Caco-2 (cell line): Measurements from ENCODE around the gene MORC2. TPM values are rescaled to one million over a fixed set of nuclear protein-coding genes. Genes with fewer than 3 reads are reported as not detected.

Experiments
- BruUV-seq: library from RNA; stranded (reverse); fragments of 400-500 nt; replicated peaks from 2 replicates; lab custom pipeline; 2021; lab: Mats Ljungman, UMichigan
- CTCF ChIA-PET: fragments of 300-600 bp; sonication (Branson Sonifier 250); formaldehyde crosslinking; loops from one replicate; lab custom pipeline; 2022; ENCODE audit warnings: antibody characterized with exemption; lab: Charles Lee
- POLR2A ChIA-PET: fragments of 300-600 bp; sonication (Branson Sonifier 250); formaldehyde crosslinking; loops from one replicate; lab custom pipeline; 2022; ENCODE audit warnings: antibody characterized with exemption; lab: Charles Lee
- DNase-seq, 2 experiments: peaks; one replicate each; pipeline versions ENCODE4 v3.0.0 to v3.0.0-alpha.2; 2020 to 2022
- H3K27me3 ChIP-seq: replicated peaks from 2 replicates; pipeline ENCODE4 v1.6.0; 2011; ENCODE audit warnings: low read length; ENCODE audit not compliant: control insufficient read depth, insufficient read depth
- H3K36me3 ChIP-seq: 2 replicates; pipeline ENCODE4 v1.5.1; 2011; ENCODE audit warnings: low read length; ENCODE audit not compliant: control insufficient read depth, insufficient read depth
- H3K4me1 ChIP-seq: fragments of 250-450 bp; sonication (Bioruptor Pico); 2 replicates; pipeline ENCODE4 v1.5.1; 2020; ENCODE audit warnings: mild to moderate bottlenecking
- H3K4me3 ChIP-seq: 2 replicates; pipeline ENCODE4 v1.5.1; 2011; ENCODE audit warnings: low read depth, mild to moderate bottlenecking, control low read depth, low read length
- H3K9me3 ChIP-seq: fragments of 250-450 bp; sonication (Bioruptor Pico); 2 replicates; pipeline ENCODE4 v1.5.1; 2020; ENCODE audit warnings: mild to moderate bottlenecking, moderate library complexity
- H3K27ac Mint-ChIP-seq: one replicate; pipeline ENCODE4 v1.8.0; 2022; ENCODE audit warnings: mixed read lengths; ENCODE audit not compliant: unreplicated experiment
- H3K27me3 Mint-ChIP-seq: one replicate; pipeline ENCODE4 v1.8.0; 2022; ENCODE audit warnings: mixed read lengths; ENCODE audit not compliant: insufficient read depth, unreplicated experiment
- H3K36me3 Mint-ChIP-seq: one replicate; pipeline ENCODE4 v1.8.0; 2022; ENCODE audit warnings: mild to moderate bottlenecking, mixed read lengths; ENCODE audit not compliant: insufficient read depth, unreplicated experiment
- H3K4me1 Mint-ChIP-seq: one replicate; pipeline ENCODE4 v1.8.0; 2022; ENCODE audit warnings: low read depth, mixed read lengths; ENCODE audit not compliant: unreplicated experiment
- H3K4me3 Mint-ChIP-seq: one replicate; pipeline ENCODE4 v1.8.0; 2022; ENCODE audit warnings: mild to moderate bottlenecking, moderate library complexity, mixed read lengths; ENCODE audit not compliant: unreplicated experiment
- H3K9me3 Mint-ChIP-seq: one replicate; pipeline ENCODE4 v1.8.0; 2022; ENCODE audit warnings: mixed read lengths; ENCODE audit not compliant: unreplicated experiment
- CTCF ChIP-seq, 2 experiments: fragments of 200-600 bp in 1 of 2; IDR thresholded peaks; 1 replicate in 1 of 2; 2 replicates in 1 of 2; pipeline versions ENCODE4 v1.5.1 to v1.8.0; 2011 to 2022; ENCODE audit warnings: antibody characterized with exemption in 1 of 2, control low read depth in 1 of 2, inconsistent platforms in 1 of 2, low read depth in 1 of 2, low read length in 1 of 2, mild to moderate bottlenecking in 1 of 2, moderate library complexity in 1 of 2; ENCODE audit not compliant: insufficient read depth in 1 of 2, severe bottlenecking in 1 of 2, unreplicated experiment in 1 of 2
- intact Hi-C: fragments of 100-400 bp; cut with micrococcal nuclease; formaldehyde crosslinking; loops from one replicate; pipeline ENCODE4 v1.10.0; 2022; ENCODE audit not compliant: unreplicated experiment
- total RNA-seq: library from RNA; stranded (reverse); gene quantifications from 2 replicates; pipeline ENCODE4 v1.2.3, GENCODE V29; 2022

MORC2 gene
- total RNA-seq, 1 experiment from 2014 or later, result 49.9 TPM

GRCh38 chr22:30879415-30879797 is 89.2 kb downstream of the MORC2 start:
- no peaks in the 10 kb centered on the region for H3K36me3 Mint-ChIP-seq
- ChIA-PET POLR2A (no interaction called here), CTCF (no interaction called here)
- DNase-seq, result no peak
- no peak overlapping the region for H3K27ac Mint-ChIP-seq
- Histone ChIP-seq H3K4me1 (peaks cover 16% of the 10 kb centered on the region), H3K4me3 (no peak overlapping the region), H3K27me3 (no peaks in the 10 kb centered on the region), H3K36me3 (no peaks in the 10 kb centered on the region), H3K9me3 (no peaks in the 10 kb centered on the region)
- no peak overlapping the region for H3K4me3 Mint-ChIP-seq
- no TSS peak for BruUV-seq
- no peaks in the 10 kb centered on the region for H3K9me3 Mint-ChIP-seq
- intact Hi-C loops, result no loop called here
- H3K27me3 Mint-ChIP-seq, result no peaks in the 10 kb centered on the region
- no peaks in the 10 kb centered on the region for H3K4me1 Mint-ChIP-seq
- no peak for TF ChIP-seq CTCF (IDR thresholded peaks at IDR 0.05; ENCODE audit: insufficient read depth in 1 of 2, low read depth in 1 of 2, low read length in 1 of 2, severe bottlenecking in 1 of 2, unreplicated experiment in 1 of 2)

- DNase-seq, result no peak
- no peaks in the 10 kb centered on the region for H3K36me3 ChIP-seq
- no peak overlapping the region for H3K4me3 ChIP-seq
- Mint-ChIP-seq H3K27me3 (no peaks in the 10 kb centered on the region), H3K27ac (no peak overlapping the region), H3K36me3 (no peaks in the 10 kb centered on the region), H3K9me3 (no peaks in the 10 kb centered on the region), H3K4me3 (no peak overlapping the region), H3K4me1 (no peaks in the 10 kb centered on the region)
- no peak for TF ChIP-seq CTCF (IDR thresholded peaks at IDR 0.05; ENCODE audit: insufficient read depth in 1 of 2, low read depth in 1 of 2, low read length in 1 of 2, severe bottlenecking in 1 of 2, unreplicated experiment in 1 of 2)
- H3K9me3 ChIP-seq, result no peaks in the 10 kb centered on the region
- peaks cover 16% of the 10 kb centered on the region for H3K4me1 ChIP-seq
- ChIA-PET CTCF (no interaction called here), POLR2A (no interaction called here)
- intact Hi-C loops, result no loop called here
- BruUV-seq, result no TSS peak
- no peaks in the 10 kb centered on the region for H3K27me3 ChIP-seq
Measured at GRCh38 chr22:30878516-30879414, 89.8 kb downstream of the MORC2 start.

GRCh38 chr22:30877662-30878515 is 90.7 kb downstream of the MORC2 start:
- ChIA-PET POLR2A (no interaction called here), CTCF (no interaction called here)
- Histone ChIP-seq H3K36me3 (no peaks in the 10 kb centered on the region), H3K27me3 (no peaks in the 10 kb centered on the region), H3K4me3 (no peak overlapping the region), H3K9me3 (no peaks in the 10 kb centered on the region), H3K4me1 (peaks cover 16% of the 10 kb centered on the region)
- DNase-seq, result peak in 1 of 2 experiments; percentile 10
- Mint-ChIP-seq H3K9me3 (no peaks in the 10 kb centered on the region), H3K27ac (no peak overlapping the region), H3K27me3 (no peaks in the 10 kb centered on the region), H3K36me3 (no peaks in the 10 kb centered on the region), H3K4me1 (no peaks in the 10 kb centered on the region), H3K4me3 (no peak overlapping the region)
- TF ChIP-seq CTCF (IDR thresholded peaks at IDR 0.05; ENCODE audit: insufficient read depth in 1 of 2, low read depth in 1 of 2, low read length in 1 of 2, severe bottlenecking in 1 of 2, unreplicated experiment in 1 of 2), result no peak
- BruUV-seq, result no TSS peak
- intact Hi-C loops, result no loop called here
